NCI-H1092 (cell line): ENCODE data around the gene GNL3L.
"Not testable (repeated sequence)": the region's sequence is repeated elsewhere in the genome, so short reads cannot be mapped to it uniquely, and the experiment has no call there.

Source experiments
- DNase-seq: peaks from one replicate; lab custom pipeline; 2025; lab: John Stamatoyannopoulos, UW

GNL3L gene

GRCh38 chrX:54561622-54562021 lies 31.6 kb downstream of the GNL3L start:
- DNase-seq = no peak

GRCh38 chrX:54564936-54565335 lies 34.9 kb downstream of the GNL3L start:
- DNase-seq = no peak

- no peak for DNase-seq
Observed at GRCh38 chrX:54570332-54570731, 40.3 kb downstream of the GNL3L start.

- DNase-seq = not testable (repeated sequence)
Observed at GRCh38 chrX:54572641-54573040, 42.6 kb downstream of the GNL3L start.

- no peak for DNase-seq
Observed at GRCh38 chrX:54597728-54598127, 67.7 kb downstream of the GNL3L start.

GRCh38 chrX:54602563-54602962 lies 72.5 kb downstream of the GNL3L start:
- no peak for DNase-seq
